T47D (cell line): Measurements from ENCODE around the gene KCNQ1.

Experiments used
- DNase-seq, 2 experiments: peaks; one replicate each; pipeline versions ENCODE4 v3.0.0 to v3.0.0-alpha.2; 2011 to 2012; ENCODE audit warnings: low read depth in 1 of 2, low spot score in 1 of 2
- JUND ChIP-seq: IDR thresholded peaks from 2 replicates; pipeline ENCODE4 v1.6.1; 2012; ENCODE audit warnings: low read depth
- in situ Hi-C: cut with HindIII; loops from 2 replicates; pipeline ENCODE4 v1.10.0; 2016; ENCODE audit warnings: low sequenced_read_pairs, low pct_unique_long_range_greater_than_20kb

KCNQ1 gene

GRCh38 chr11:2575591-2576051 is 130.8 kb downstream of the KCNQ1 start:
- no peak for TF ChIP-seq JUND
- in situ Hi-C loops: no loop called here
- DNase-seq: no peak

DNA sequence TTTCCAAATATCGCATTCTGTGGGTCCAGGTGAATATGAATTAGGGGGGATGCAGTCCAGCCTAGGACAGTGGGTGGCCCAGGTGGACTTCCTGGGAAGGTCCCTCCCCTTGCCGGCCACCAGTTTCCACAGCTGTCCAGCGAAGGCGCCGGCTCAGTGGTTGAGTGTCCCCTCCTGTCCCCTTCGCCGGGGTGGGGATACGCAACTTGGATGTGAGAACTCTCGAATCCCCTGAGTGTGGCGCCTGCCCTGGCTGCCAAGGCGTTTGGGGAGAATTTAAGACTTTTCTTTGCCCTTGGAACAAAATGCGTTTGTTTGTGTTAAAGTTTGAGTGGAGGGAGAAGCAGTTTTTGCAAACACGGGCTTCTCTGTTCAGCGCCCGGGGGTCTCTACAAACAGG is 131.3 kb downstream of the KCNQ1 start:
- no peak for TF ChIP-seq JUND
- in situ Hi-C loops: no loop called here

GRCh38 chr11:2576549-2576948 is 131.7 kb downstream of the KCNQ1 start:
- in situ Hi-C loops: no loop called here
- TF ChIP-seq JUND: no peak
- no peak for DNase-seq

More for the DNA sequence above, 131.3 kb downstream of the KCNQ1 start:
- no peak for DNase-seq

- no peak for DNase-seq
- TF ChIP-seq JUND: no peak
Observed at GRCh38 chr11:2577031-2577990, 132.5 kb downstream of the KCNQ1 start.

DNA sequence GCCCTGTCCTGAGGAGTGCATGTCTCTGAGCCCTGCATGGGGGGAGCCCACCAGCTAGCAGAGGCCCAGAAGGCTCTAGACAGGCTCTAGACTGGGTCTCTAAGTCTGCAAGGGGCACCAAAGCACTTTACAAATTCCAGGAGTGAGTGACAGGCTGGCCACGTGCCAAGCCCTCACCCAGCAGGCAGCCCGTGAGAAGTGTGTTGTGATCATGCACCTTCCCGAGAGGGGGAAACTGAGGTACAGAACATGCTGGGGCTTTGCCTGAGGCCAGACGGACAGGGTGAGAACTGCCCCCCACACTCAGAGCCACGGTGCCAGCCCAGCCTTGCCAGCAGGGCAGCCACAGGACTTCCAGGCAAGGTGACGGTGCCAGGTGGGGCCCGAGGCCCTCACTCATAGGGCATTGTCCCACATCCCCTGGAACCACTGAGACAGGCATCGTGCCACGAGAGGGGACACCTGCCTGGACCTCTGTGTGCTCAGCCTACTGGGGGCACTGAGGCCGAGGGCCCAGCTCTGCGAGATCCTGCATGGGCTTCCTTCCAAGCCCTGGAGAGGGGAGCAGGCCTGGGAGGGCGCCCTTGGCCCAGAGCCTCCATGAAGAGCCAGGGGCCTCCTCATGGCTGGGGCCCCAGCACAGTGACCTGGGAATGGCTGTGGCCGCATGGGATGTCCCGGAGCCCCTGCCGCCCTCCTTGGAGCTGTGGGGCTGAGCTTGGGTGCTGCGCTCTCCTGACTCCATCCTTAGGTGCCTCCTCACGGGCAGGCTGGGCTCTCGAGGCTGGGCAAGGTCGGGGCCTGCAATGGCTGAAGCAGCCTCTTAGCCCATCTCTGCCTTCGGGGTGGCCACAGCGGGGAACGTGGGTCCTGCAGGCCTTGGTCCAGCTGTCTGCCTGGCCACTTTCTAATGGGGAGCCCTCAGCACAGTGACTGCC is 133.5 kb downstream of the KCNQ1 start:
- in situ Hi-C loops: no loop called here
- no peak for TF ChIP-seq JUND
- DNase-seq: no peak

More at GRCh38 chr11:2577031-2577990, 132.5 kb downstream of the KCNQ1 start:
- in situ Hi-C loops: no loop called here

DNA sequence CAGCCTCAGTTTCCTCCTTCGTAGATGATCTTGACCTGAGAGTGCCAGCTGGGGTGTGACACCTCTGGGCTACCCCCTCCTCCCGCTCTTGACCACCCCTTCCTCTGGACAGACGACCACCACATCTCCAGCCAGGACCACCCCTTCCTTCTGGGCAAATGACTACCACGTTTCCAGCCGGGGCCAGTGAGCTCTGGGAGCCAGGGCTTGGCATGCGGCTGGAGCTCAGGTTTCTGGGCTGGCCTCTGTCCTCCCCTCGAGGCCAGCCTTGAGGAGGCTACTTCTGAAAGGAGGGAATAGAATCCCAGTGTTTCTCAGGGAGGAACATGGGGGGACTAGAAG is 134.1 kb downstream of the KCNQ1 start:
- no peak for TF ChIP-seq JUND
- no peak for DNase-seq
- in situ Hi-C loops: no loop called here

- no peak for TF ChIP-seq JUND
- in situ Hi-C loops: no loop called here
- no peak for DNase-seq
Observed at GRCh38 chr11:2579315-2580060, 134.7 kb downstream of the KCNQ1 start.

DNA sequence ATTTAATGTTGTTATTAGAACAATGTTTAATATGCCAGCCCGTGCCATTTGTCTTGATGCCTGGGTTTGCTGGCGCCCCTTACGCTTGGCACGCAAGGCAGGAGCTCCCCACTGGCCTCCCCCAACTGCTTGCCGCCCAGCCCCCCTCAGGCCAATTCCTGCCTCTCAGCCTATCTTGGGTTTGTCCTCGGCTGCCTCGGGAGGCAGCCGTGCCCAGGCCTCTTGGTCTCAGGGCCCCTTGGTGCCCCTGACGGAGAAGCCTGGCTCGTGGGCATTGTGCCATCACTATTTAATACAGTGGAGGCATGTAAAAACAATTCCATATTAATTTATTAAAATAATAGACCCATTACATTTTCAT is 135.2 kb downstream of the KCNQ1 start:
- DNase-seq: no peak
- in situ Hi-C loops: no loop called here
- TF ChIP-seq JUND: no peak

- no peak for DNase-seq
- in situ Hi-C loops: no loop called here
- TF ChIP-seq JUND: no peak
Observed at GRCh38 chr11:2580571-2581001, 135.8 kb downstream of the KCNQ1 start.

GRCh38 chr11:2581151-2581930 is 136.5 kb downstream of the KCNQ1 start:
- no peak for DNase-seq
- in situ Hi-C loops: no loop called here
- no peak for TF ChIP-seq JUND

- in situ Hi-C loops: no loop called here
- no peak for TF ChIP-seq JUND
- no peak for DNase-seq
Observed at GRCh38 chr11:2581931-2582350, 137.1 kb downstream of the KCNQ1 start.

DNA sequence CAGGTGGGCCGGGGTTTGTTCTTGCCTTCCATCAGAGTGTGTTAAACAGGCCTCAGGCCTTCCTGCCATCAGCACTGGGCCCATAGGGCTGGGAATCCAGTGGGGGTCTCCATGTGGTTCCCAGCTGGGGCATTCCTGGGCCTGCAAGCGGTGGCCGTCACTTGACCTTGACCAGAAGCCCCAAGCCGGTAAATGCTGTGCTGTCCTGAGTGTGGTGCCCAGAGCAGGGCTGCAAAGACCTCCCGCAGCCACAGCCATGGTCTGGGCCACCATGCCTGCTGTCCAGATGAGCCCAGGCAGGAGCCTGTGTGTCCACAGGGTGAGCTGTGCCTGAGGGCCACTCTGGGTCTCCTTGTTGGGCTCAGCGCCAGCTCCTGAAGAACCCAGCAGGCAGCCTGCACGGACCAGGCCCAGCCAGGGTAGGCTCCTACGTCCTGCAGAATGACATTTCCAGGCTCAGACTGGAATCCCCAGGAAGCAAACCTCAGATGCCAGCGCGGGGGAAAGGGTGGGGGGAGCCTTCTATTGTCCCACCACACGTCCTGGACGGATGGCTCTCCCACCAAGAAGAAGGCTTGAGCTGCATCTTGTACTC is 137.6 kb downstream of the KCNQ1 start:
- TF ChIP-seq JUND: no peak
- in situ Hi-C loops: no loop called here
- DNase-seq: no peak
